ENCODE data around the gene EVI5.

DNA sequence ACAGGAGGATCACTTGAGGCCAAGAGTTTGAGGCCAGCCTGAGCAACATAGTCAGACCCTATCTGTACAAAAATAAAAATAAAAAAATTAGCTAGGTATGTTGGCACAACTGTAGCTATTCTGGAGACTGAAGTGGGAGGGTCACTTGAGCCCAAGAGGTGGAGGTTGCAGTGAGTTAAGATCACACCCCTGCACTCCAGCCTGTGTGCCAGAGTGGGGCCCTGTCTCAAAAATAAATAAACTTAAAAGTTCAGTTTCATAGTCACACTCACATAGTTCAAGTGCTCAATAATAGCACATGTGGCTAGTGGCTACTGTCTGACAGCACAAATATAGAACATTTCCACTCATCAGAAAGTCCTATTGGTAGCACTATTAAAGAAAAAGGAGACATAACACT, 5.2 kb upstream of the EVI5 start:
- TF ChIP-seq NR2C2 (CRISPR knock-in tag; IDR thresholded peaks at IDR 0.05), result no peak
- TF ChIP-seq ZNF121 (CRISPR knock-in tag; IDR thresholded peaks at IDR 0.05), result no peak
- TF ChIP-seq CTCF (IDR thresholded peaks at IDR 0.05), result no peak
- TF ChIP-seq MLX (CRISPR knock-in tag; IDR thresholded peaks at IDR 0.05), result no peak
- no peak for TF ChIP-seq SP1 (CRISPR knock-in tag; conservative IDR thresholded peaks at IDR 0.05)
- TF ChIP-seq, protein P1, sequence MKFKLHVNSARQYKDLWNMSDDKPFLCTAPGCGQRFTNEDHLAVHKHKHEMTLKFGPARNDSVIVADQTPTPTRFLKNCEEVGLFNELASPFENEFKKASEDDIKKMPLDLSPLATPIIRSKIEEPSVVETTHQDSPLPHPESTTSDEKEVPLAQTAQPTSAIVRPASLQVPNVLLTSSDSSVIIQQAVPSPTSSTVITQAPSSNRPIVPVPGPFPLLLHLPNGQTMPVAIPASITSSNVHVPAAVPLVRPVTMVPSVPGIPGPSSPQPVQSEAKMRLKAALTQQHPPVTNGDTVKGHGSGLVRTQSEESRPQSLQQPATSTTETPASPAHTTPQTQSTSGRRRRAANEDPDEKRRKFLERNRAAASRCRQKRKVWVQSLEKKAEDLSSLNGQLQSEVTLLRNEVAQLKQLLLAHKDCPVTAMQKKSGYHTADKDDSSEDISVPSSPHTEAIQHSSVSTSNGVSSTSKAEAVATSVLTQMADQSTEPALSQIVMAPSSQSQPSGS (CRISPR knock-in tag; IDR thresholded peaks at IDR 0.05; ENCODE audit: borderline replicate concordance, low read depth), result no peak
- no peak for TF ChIP-seq USF2 (CRISPR knock-in tag; IDR thresholded peaks at IDR 0.05)
- no peak for TF ChIP-seq JUN (CRISPR knock-in tag; IDR thresholded peaks at IDR 0.05)
- TF ChIP-seq NFE2L1 (CRISPR knock-in tag; IDR thresholded peaks at IDR 0.05), result no peak
- no peak for TF ChIP-seq E2F4 (CRISPR knock-in tag; IDR thresholded peaks at IDR 0.05; ENCODE audit: borderline replicate concordance, low read depth)
